Posterior cingulate gyrus (tissue), 11 donors: ENCODE results near the gene PTPRN2.
"Not testable (repeated sequence)": the region's sequence is repeated elsewhere in the genome, so short reads cannot be mapped to it uniquely, and the experiment has no call there.

Source experiments
- DNase-seq, 10 donors: peaks; one replicate each; pipeline versions ENCODE4 v3.0.0 to v3.0.0-alpha.2; 2020 to 2021; ENCODE audit warnings: mixed read lengths in 3 of 10
- intact Hi-C: fragments of 100-400 bp; cut with DNase I; formaldehyde crosslinking; loops from one replicate; pipeline ENCODE4 v1.15.1; 2023

The PTPRN2 gene

DNA sequence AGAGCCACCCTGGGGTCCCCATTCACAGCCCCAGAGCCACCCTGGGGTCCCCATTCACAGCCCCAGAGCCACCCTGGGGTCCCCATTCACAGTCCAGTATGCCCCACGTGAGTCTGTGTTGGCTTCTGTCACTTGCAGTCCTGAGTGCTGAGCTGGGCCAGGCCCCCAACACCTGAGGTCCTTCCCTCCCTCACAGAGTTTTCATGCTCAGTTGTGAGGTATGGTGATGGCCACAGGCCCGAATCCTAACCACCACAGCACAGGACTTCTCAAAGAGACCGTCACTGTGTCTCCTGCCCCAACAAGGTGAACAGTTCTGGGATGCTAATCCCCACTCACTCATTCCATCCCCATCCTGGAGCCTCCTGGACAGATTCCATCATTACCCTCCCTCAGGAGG, 239.2 kb downstream of the PTPRN2 start:
- intact Hi-C loops, result no loop called here
- peak in 1 of 10 donors; percentile 4 for DNase-seq

DNA sequence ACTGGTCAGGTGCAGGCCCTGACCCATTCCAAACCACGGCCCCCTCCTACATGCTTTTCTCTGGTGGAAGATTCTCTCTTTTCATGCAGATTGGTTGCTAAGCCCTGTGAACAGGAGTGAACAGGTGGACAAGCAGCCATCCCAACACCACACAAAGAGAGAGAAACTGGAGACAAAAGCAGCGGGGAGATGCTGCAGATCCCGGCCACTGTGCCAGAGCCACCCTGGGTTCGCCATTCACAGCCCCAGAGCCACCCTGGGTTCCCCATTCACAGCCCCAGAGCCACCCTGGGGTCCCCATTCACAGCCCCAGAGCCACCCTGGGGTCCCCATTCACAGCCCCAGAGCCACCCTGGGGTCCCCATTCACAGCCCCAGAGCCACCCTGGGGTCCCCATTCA, 239.6 kb downstream of the PTPRN2 start:
- intact Hi-C loops, result not testable (repeated sequence)

GRCh38 chr7:158345731-158346130, 241.9 kb downstream of the PTPRN2 start:
- intact Hi-C loops, result no loop called here
- peak in 1 of 10 donors; percentile 4 for DNase-seq

More for the DNA sequence above, 239.6 kb downstream of the PTPRN2 start:
- DNase-seq, result not testable (repeated sequence)

DNA sequence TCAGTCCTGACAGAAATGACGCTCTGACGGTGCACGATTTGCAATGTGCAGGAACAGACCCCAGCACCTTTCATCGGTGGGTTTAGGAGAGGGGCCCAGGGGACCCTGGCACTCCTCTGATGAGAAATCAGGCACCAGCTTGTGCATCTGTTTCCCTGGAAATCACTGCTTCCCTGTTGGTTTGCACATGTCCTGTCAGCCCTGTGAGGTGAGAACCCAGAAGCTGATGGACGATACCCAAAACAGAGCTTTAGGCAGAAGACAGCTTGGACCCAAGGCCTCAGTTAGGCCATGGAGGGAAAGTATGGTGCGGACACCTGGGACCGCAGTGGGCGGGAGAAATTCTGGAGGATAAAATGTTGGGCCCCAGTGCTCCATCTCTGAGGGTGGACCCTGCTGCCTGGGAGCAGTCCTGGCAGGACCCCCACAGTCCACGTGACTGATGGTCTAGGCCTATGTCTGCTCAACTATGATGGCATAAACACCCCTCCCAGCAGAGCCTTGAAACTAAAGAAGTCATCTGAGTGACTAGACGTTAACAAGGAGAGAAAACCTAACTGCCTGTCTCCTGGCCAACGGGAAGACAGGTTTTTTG, 242.8 kb downstream of the PTPRN2 start:
- intact Hi-C loops, result no loop called here
- peak in 2 of 10 donors; percentile 1 to 30 for DNase-seq

GRCh38 chr7:158343936-158344455, 243.6 kb downstream of the PTPRN2 start:
- DNase-seq, result peak in 2 of 10 donors; percentile 5 to 50
- intact Hi-C loops, result no loop called here

DNA sequence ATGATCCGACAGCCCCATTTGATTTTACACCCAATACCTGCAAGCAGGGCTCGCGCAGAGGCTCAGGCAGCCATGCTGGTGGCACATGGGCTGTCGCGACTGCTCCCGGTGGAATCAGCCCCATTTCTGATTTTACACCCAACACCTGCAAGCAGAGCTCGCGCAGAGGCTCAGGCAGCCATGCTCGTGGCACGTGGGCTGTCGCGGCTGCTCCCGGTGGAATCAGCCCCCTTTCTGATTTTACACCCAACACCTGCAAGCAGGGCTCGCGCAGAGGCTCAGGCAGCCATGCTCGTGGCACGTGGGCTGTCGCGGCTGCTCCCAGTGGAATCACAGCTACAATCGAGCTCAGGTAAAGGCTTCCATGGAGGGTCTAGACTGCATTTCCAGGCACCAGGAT, 244.1 kb downstream of the PTPRN2 start:
- intact Hi-C loops, result no loop called here
- DNase-seq, result peak in 2 of 10 donors; percentile 1 to 66

DNA sequence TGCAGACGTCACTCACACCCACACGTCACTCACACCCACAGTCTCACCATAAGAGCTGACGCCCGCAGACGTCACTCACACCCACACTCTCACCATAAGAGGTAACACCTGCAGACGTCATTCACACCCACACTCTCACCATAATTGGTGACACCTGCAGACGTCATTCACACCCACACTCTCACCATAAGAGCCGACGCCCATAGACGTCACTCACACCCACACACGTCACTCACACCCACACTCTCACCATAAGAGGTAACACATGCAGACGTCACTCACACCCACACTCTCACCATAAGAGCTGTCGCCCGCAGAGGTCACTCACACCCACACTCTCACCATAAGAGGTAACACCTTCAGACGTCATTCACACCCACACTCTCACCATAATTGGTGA, 246.5 kb downstream of the PTPRN2 start:
- intact Hi-C loops, result not testable (repeated sequence)
- DNase-seq, result peak in 1 of 10 donors; percentile 4

- intact Hi-C loops, DNase-seq: not testable (repeated sequence)
Observed at GRCh38 chr7:158336952-158337351, 250.7 kb downstream of the PTPRN2 start.

DNA sequence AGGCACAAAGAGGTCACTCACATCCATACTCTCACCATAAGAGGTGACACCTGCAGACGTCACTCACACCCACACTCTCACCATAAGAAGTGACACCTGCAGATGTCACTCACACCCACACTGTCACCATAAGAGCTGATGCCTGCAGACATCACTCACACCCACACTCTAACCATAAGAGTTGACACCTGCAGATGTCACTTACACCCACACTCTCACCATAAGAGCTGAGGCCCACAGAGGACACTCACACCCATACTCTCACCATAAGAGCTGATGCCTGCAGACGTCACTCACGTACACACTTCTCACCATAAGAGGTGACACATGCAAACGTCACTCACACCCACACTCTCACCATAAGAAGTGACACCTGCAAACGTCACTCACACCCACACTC, 255.1 kb downstream of the PTPRN2 start:
- DNase-seq, intact Hi-C loops: not testable (repeated sequence)

DNA sequence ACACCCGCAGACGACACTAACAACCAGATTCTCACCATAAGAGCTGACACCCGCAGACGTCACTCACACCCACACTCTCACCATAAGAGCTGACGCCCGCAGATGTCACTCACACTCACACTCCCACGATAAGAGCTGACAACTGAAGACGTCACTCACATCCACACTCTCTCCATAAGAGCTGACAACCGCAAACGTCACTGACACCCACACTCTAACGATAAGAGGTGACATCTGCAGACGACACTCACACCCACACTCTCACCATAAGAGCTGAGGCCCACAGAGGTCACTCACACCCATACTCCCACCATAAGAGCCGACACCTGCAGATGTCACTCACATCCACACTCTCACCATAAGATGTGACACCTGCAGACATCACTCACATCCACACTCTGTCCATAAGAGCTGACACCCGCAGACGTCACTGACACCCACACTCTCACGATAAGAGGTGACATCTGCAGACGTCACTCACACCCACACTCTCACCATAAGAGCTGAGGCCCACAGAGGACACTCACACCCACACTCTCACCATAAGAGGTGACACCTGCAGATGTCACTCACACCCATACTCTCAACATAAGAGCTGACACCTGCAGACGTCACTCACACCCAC, 255.7 kb downstream of the PTPRN2 start:
- DNase-seq, intact Hi-C loops: not testable (repeated sequence)

- no peak for DNase-seq
Observed at GRCh38 chr7:158329686-158330085, 257.9 kb downstream of the PTPRN2 start.

DNA sequence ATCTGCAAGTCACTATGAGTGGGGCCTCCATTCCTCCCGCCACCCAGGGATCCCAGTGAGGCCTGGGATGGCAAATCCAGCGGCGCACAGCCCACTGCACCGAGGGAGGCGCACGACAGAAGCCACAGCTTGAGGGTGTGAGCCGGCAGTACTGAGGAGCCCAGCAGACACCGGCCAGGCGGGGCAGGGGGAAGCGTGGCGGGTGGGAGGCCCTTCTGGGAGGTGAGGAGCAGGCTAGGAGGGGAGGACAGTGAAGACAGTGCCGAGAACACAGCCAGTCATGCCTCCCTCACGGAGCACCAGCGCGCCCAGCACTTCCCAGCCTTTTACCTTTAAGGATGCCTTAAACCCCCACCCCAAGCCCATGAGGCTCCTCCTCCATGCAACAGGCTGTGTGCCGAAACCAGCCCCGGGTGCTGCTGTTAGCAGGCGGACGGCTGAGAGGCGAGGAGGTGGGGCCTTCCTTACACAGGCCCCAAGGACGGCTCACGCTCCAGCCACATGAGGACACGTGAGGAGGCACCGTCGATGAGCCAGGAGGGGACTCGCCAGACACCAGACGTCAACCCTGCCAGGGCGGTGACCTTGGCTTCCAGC, 258.5 kb downstream of the PTPRN2 start:
- intact Hi-C loops, result loop anchor here (10.0 kb wide), 1 partner anchor 274 kb away; no protein-coding TSS in a partner anchor
- DNase-seq, result no peak

More at GRCh38 chr7:158329686-158330085, 257.9 kb downstream of the PTPRN2 start:
- intact Hi-C loops, result loop anchor here (10.0 kb wide), 1 partner anchor 275 kb away; no protein-coding TSS in a partner anchor

- intact Hi-C loops, result loop anchor here (10.0 kb wide), 1 partner anchor 274 kb away; no protein-coding TSS in a partner anchor
- no peak for DNase-seq
Observed at GRCh38 chr7:158328376-158329013, 259.1 kb downstream of the PTPRN2 start.

DNA sequence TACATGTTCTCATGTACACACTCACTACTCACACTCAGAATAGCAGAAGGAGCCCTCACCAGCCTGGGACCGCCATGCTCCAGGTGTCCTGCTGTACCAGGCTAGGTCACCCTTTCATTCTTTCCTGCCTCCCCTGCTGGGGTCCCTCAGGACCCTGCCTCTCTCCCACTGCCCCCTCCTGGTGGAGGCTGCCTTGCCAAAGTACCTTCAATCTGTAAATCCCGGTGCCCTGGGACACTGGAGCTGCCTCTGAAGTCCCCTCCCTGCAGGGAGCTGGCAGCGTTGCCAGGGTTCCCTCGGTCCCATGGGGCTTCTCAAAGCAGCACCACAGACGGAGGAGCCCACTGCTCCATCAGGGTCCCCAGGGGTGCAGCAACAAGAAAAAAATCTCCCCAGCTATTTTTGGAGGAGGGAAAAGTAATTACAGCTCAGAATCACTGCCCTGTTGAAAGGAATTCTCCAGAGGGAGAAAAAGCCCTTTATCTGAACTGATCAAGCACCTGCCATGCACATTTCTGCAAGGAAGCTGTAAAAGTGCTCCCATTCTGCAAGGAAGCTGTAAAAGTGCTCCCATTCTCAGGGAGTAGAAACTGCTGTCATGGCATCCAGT, 259.9 kb downstream of the PTPRN2 start:
- intact Hi-C loops, result loop anchor here (10.0 kb wide), 1 partner anchor 273 kb away; no protein-coding TSS in a partner anchor

DNA sequence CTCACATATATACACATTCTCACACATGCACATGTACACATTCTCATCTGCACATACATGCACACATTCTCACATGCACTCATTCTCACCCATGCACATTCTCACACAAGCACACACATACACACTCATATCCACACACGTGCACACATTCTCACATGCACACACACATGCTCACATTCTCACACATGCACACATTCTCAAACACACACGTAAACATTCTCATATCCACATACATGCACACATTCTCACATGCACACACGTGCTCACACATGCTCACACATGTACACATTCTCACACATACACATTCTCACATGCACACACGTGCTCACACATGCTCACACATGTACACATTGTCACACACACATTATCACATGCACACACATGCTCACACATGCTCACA, 260.6 kb downstream of the PTPRN2 start:
- intact Hi-C loops, result loop anchor here (10.0 kb wide), 1 partner anchor 272 kb away; no protein-coding TSS in a partner anchor
- DNase-seq, result no peak

More for the DNA sequence above, 259.9 kb downstream of the PTPRN2 start:
- no peak for DNase-seq

- intact Hi-C loops, result loop anchor here (10.0 kb wide), 1 partner anchor 271 kb away; no protein-coding TSS in a partner anchor
- peak in 8 of 10 donors; percentile 47 to 94 (median 58) for DNase-seq
Observed at GRCh38 chr7:158325530-158326381, 261.9 kb downstream of the PTPRN2 start.

GRCh38 chr7:158324397-158325360, 262.9 kb downstream of the PTPRN2 start:
- no peak for DNase-seq
- intact Hi-C loops, result loop anchor here (10.0 kb wide), 1 partner anchor 270 kb away; no protein-coding TSS in a partner anchor
